GM12865 (cell line): ENCODE data around the gene NHS.

ENCODE experiments used
- DNase-seq: peaks from one replicate; pipeline ENCODE4 v3.0.0; 2010; ENCODE audit warnings: low read depth
- H3K4me3 ChIP-seq: 2 replicates; pipeline ENCODE4 v1.5.1; 2011; ENCODE audit warnings: mild to moderate bottlenecking, low read depth, low read length, control low read depth
- CTCF ChIP-seq: IDR thresholded peaks from 2 replicates; pipeline ENCODE4 v1.5.1; 2011; ENCODE audit warnings: low read length, control low read depth, low read depth, inconsistent platforms; ENCODE audit not compliant: insufficient read depth; ENCODE audit errors: missing control alignments

NHS gene

GRCh38 chrX:17713288-17713687, 338.3 kb downstream of the NHS start:
- no peak for TF ChIP-seq CTCF
- no peak overlapping the region for H3K4me3 ChIP-seq
- DNase-seq = no peak

- H3K4me3 ChIP-seq = no peak overlapping the region
- no peak for DNase-seq
- no peak for TF ChIP-seq CTCF
These were observed 343.7 kb downstream of the NHS start for GRCh38 chrX:17718649-17719165.

- DNase-seq = no peak
- TF ChIP-seq CTCF = no peak
- no peak overlapping the region for H3K4me3 ChIP-seq
These were observed 344.7 kb downstream of the NHS start for GRCh38 chrX:17719711-17720110.

- H3K4me3 ChIP-seq = no peak overlapping the region
- no peak for DNase-seq
- no peak for TF ChIP-seq CTCF
These were observed 346.7 kb downstream of the NHS start for GRCh38 chrX:17721715-17722114.

GRCh38 chrX:17725181-17725580, 350.2 kb downstream of the NHS start:
- no peak overlapping the region for H3K4me3 ChIP-seq
- TF ChIP-seq CTCF = no peak
- no peak for DNase-seq

- H3K4me3 ChIP-seq = no peak overlapping the region
- TF ChIP-seq CTCF = no peak
- no peak for DNase-seq
These were observed 357.3 kb downstream of the NHS start for GRCh38 chrX:17732138-17732783.

GRCh38 chrX:17735406-17735805, 360.4 kb downstream of the NHS start:
- no peak for DNase-seq
- TF ChIP-seq CTCF = no peak
- H3K4me3 ChIP-seq = no peak overlapping the region
